Fibroblast of skin of right quadriceps (primary cell): ENCODE results near the gene FLNB.

ENCODE experiments used
- DNase-seq: peaks from one replicate; pipeline ENCODE4 v3.0.0-alpha.2; 2013

Gene FLNB

GRCh38 chr3:58008141-58009025, at the start of gene FLNB:
Gene FLNB, plus strand, starts transcription at chr3:58008422. Its CDS starts 143 bp downstream, at chr3:58008565.
- DNase-seq = peak; percentile 72

DNA sequence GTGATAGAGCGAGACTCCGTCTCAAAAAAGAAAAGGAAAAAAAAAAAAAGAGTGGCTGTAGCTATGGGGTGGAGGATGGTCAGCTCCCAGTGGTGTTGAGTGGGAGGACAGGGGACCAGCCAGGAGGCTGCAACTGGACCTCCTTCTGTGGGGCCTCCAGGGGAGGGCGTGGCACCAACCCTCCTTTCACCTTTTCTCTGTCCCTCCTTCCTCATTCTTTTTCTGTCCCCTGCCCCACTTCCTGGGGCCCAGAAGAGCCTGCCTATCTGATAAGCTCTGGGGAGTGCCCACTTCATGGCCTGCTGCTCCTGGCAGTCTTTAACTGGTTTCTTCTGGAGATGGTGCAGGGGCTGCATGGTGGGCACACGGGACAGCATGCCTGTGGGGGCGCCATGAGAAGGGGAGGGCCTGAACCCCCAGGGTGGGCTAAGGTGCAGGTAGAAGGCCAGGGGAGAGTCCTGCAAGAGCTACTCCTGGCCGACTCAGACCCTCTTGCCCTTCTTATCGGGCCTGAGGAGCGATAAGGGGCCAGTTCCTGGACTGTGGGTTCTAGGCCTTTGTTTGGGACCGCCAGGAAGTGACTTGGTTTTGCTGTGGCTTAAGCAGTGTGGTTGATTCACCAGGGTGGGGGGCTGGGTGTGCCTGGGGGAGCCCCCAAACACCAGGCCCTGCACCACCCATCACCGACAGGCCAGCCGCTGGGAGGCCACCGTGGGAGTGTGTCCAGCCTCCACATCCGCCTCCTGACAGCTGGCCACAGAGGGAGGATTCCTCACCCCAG, 49.4 kb upstream of the FLNB start:
- peak; percentile 15 for DNase-seq

- peak; percentile 63 for DNase-seq
Observed at GRCh38 chr3:57959423-57960173, 48.6 kb upstream of the FLNB start.

GRCh38 chr3:57960174-57960505, 48.1 kb upstream of the FLNB start:
- no peak for DNase-seq

GRCh38 chr3:57961177-57961827, 46.9 kb upstream of the FLNB start:
- no peak for DNase-seq

- DNase-seq = peak; percentile 63
Observed at GRCh38 chr3:57961828-57962447, 46.3 kb upstream of the FLNB start.

DNA sequence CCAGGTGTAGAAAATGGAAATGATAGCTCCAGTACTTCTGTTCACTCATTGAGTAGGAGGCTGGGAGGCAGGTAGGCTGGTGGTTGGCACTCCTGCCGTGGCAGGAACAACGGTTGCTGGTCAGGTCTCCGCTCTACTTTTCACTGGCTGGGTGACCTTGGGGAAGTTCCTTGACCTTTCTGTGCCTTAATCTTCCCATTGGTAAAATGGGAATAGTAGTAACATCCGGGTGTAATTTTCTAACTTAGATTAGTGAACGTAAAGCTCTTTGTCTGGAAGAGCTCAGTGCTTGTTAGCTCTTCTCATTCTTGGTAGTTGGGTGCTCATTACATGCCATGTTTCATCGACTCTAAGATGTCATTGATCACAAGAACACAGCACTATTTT, 45.8 kb upstream of the FLNB start:
- DNase-seq = no peak

DNA sequence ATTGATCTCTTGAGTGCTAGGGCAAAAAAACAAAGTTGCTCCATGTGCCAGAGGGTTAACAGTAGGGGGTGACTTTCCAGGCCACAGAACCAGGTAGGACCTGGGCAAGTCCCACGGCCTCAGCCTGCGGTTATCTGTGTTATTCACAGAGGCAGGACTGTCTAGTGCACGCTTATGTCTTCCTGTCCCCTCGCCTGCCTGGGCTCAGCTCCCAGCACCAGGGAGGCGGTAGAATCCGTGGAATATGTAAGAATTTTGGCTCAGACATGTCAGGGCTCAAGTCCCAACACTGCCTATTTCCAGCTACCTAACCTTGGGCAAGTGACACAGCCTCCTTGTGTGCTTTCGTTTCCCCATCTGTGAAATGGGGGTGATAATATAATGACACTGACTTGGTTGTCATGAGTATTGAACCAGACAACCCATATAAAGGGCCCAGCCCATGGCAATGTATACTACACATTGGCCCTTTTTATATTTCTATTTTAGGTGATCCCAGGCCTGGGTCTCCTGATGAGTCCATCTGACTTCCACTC, 44.3 kb upstream of the FLNB start:
- DNase-seq = no peak

- peak; percentile 38 for DNase-seq
Observed at GRCh38 chr3:57966829-57967228, 41.4 kb upstream of the FLNB start.

- DNase-seq = no peak
Observed at GRCh38 chr3:57967590-57967989, 40.6 kb upstream of the FLNB start.

- DNase-seq = no peak
Observed at GRCh38 chr3:57968501-57968900, 39.7 kb upstream of the FLNB start.

GRCh38 chr3:57971975-57972374, 36.2 kb upstream of the FLNB start:
- no peak for DNase-seq

- DNase-seq = no peak
Observed at GRCh38 chr3:57972531-57973111, 35.6 kb upstream of the FLNB start.

GRCh38 chr3:57973715-57974477, 34.3 kb upstream of the FLNB start:
- no peak for DNase-seq

DNA sequence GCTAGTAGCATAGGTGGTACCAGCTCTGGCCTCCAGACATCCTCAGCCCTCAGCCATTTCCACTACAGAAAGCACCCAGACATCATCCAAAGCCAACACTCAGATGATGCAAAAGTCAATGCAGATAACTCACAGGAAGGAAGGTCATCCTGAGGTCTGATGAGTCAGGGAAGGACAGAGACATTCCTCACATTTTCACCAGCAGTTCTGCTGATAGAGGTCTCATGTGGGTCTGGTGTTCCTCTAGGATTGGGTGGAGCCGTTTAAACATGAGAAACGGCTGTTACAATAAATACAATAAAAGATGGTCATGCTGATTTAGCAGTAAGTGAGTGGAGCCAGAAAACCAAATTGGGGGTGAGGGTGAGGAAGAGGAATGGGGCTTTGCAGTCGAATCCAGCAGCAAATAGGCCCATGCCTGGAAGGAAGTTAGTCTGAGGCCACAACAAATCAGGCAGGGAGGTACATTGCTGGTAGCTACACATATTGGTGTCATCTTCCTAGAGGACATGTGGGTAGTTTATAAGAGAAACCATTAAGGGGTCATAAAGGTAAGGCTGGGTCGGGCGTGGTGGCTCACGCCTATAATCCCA, 33.3 kb upstream of the FLNB start:
- peak; percentile 99 for DNase-seq

DNA sequence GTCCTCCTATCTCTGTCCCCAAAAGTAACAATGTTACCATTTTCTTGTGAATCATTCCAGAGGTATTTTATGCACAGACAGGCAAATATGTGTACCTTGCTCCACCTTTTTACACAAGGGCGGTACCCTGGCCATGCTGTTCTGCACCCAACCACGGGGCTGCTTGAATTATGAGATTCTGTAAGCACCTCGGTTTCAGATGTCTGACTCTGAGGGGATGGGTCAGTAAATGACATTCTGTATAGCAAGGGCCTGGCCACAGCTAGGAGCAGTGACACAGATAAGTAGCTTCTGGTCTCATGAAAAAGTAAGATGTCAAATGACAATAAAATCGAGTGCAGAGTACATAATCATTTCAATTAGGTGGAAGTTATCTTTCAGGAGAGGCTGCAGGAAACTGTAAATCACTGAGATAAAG, 30.4 kb upstream of the FLNB start:
- DNase-seq = no peak

DNA sequence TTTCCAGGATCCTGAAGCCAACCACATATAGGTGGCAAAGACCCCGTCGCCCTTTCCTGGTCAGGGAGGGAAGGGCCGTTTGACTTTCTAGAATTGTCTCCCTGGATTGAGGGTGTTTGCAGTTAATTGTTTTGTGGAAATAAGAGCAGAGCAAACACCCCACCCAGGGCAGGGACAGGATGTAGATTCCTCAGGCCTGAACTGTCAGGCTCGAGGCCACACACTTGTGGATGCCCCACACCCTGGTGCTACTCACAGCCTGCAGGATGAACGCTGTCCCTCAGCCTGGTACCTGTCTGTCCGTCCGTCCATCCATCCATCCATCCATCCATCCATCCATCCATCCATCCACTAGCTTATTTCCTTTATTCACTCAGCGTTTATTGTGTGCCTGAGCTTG, 29.9 kb upstream of the FLNB start:
- no peak for DNase-seq

GRCh38 chr3:57980416-57980815, 27.8 kb upstream of the FLNB start:
- DNase-seq = no peak

DNA sequence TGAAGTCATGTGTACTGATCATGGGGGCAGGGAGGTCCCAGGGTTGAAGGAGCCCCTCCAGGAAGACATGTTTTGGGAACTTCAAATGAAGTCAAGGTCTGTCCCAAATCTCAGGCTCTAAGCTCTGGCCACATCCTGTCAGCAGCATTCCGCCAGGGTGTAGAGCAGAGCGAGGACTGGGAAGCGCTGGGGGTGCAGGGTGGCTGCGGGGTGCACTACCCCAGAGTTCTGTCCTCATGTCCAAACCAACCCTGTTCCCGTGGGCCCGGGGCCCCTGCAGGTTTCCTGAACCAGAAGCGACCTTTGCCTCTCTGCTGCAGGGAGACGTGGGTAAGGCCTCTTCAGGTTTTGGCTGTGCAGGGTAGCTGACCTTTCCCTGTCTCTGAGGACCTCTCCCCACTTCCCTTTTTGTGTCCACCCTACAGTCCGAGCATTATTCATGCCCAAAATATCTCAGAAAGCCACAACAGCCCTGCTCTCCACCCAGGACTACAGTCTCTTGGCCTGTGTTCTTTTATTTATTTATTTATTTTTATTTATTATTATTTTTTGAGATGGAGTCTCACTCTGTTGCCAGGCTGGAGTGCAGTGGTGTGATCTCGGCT, 26.6 kb upstream of the FLNB start:
- no peak for DNase-seq
